ENCODE results near the gene NHERF2. TPM values are rescaled to one million over a fixed set of nuclear protein-coding genes. Genes with fewer than 3 reads are reported as not detected.

Gene NHERF2
- polyA plus RNA-seq, 2 of the 4 experiments (the other 2 are of a cell fraction), result 32.3 to 35.0 TPM

DNA sequence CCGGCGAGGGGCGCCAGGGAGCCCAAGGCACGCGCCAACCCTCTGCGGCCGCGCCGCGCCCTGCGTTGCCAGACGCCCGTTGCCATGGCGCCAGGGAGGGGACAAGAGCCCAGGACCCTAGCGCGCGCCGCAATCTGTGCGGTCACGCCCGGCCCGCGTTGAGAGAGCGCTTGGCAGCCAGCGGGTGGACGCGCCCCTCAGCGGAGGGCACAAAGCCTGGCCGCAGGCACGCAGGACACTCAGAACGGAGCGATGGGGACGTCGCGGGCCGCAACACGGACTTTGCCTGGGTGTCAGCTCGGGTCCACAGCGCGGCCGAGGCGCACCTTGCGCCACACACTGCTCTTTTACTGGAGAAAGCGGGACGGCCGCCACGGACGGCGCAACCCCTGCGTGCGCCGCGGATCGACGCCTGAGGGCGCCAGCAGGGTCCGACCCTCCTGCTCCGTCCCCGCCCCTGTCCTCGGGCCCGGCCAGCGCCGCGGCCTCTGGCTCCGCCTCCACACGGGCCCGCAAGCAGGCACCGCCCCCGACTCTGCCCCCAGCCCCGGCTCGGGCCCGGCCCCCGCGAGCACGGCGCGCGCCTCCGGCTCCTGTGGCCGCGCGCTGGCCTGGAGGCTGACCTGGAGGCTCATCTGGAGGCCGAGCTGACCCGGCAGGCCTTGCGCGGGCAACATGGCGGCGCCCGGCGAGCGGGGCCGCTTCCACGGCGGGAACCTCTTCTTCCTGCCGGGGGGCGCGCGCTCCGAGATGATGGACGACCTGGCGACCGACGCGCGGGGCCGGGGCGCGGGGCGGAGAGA is 43.0 kb upstream of the NHERF2 start, which contains the start of gene GFER (continued):
- TF ChIP-seq EP300 (IDR thresholded peaks at IDR 0.05) (no peak), POLR2AphosphoS2 (conservative IDR thresholded peaks at IDR 0.05; ENCODE audit: low read length) (no peak), ELK1 (IDR thresholded peaks at IDR 0.05; ENCODE audit: low read depth, low read length) (no peak), MAZ (IDR thresholded peaks at IDR 0.05; ENCODE audit: borderline replicate concordance, low read depth, low read length) (peak; percentile 46; the same call in 1 of the 2 replicates), JUN (IDR thresholded peaks at IDR 0.05) (peak; percentile 30 to 82; a peak in 3 of 5 replicates), BHLHE40 (IDR thresholded peaks at IDR 0.05; ENCODE audit: low read depth, low read length) (no peak), HEYL (CRISPR knock-in tag; IDR thresholded peaks at IDR 0.05) (no peak), HOXA7 (CRISPR knock-in tag; IDR thresholded peaks at IDR 0.05) (no peak), PHF8 (IDR thresholded peaks at IDR 0.05; ENCODE audit: borderline replicate concordance, low read depth) (peak; percentile 30), E2F6 (IDR thresholded peaks at IDR 0.05; ENCODE audit: borderline replicate concordance, low read depth) (0 out of 2 replicates have a peak, but pooled peaks have one; percentile 68), NPAS2 (CRISPR knock-in tag; IDR thresholded peaks at IDR 0.05; ENCODE audit: borderline replicate concordance) (peak; percentile 48; the same call in 1 of the 2 replicates)
- TF ChIP-seq, protein P1, sequence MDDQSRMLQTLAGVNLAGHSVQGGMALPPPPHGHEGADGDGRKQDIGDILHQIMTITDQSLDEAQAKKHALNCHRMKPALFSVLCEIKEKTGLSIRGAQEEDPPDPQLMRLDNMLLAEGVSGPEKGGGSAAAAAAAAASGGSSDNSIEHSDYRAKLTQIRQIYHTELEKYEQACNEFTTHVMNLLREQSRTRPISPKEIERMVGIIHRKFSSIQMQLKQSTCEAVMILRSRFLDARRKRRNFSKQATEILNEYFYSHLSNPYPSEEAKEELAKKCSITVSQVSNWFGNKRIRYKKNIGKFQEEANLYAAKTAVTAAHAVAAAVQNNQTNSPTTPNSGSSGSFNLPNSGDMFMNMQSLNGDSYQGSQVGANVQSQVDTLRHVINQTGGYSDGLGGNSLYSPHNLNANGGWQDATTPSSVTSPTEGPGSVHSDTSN (IDR thresholded peaks at IDR 0.05), result peak; percentile 65; the same call in 1 of the 2 replicates

GRCh38 chr16:1984347-1985225 is 42.1 kb upstream of the NHERF2 start:
- Histone ChIP-seq H3K4me1 (peaks cover 45% of the 10 kb centered on the region), H3K27ac (peak overlapping the region; percentile 86 to 94), H3K4me2 (peak overlapping the region; percentile 88), H3K9me3 (no peaks in the 10 kb centered on the region), H3K4me3 (peak overlapping the region; percentile 67)
- ChIA-PET CTCF (interaction anchor here (0.6 to 19.7 kb wide), 5 partner anchors 9 to 156 kb away, joined by 3 to 196 read pairs (median 3); partner anchors contain the start of gene ZNF598), POLR2A (interaction anchor here (0.6 to 5.4 kb wide), 6 partner anchors 13 to 604 kb away, joined by 3 to 50 read pairs (median 3); partner anchors contain the start of genes RPS2, TBL3 and TRAF7)
- DNase-seq (ENCODE audit: low read depth in 1 of 2, low spot score in 1 of 2), result no peak
- peak; percentile 7 to 9; a peak in 3 of 6 replicates for ATAC-seq
- FAIRE-seq, result no peak
- TF ChIP-seq KDM5A (IDR thresholded peaks at IDR 0.05) (peak; percentile 56; the same call in 1 of the 2 replicates), MAFK (IDR thresholded peaks at IDR 0.05; ENCODE audit: partially characterized antibody) (no peak), JUN (IDR thresholded peaks at IDR 0.05) (peak in 1 of 2 experiments; percentile 1; a peak in 2 of 5 replicates), PHF8 (IDR thresholded peaks at IDR 0.05; ENCODE audit: borderline replicate concordance, low read depth) (peak; percentile 96; the same call in 1 of the 2 replicates), EP300 (IDR thresholded peaks at IDR 0.05) (no peak), USF2 (IDR thresholded peaks at IDR 0.05) (no peak), FOSL2 (IDR thresholded peaks at IDR 0.05) (no peak), FOSL2 (CRISPR knock-in tag; IDR thresholded peaks at IDR 0.05) (no peak)
- WGBS (ENCODE audit: missing lambda C conversion rate), result 10% methylated on average over 51 of the region's 58 CpGs
